Measurements from ENCODE around the gene MEGF8. TPM values are rescaled to one million over a fixed set of nuclear protein-coding genes. Genes with fewer than 3 reads are reported as not detected.

The MEGF8 gene
- total RNA-seq, 1 donor from 2014 or later = 75.7 TPM

- no peak for TF ChIP-seq CTCF (IDR thresholded peaks at IDR 0.05)
- Mint-ChIP-seq H3K9me3 (ENCODE audit: unreplicated experiment) (no peaks in the 10 kb centered on the region), H3K36me3 (ENCODE audit: unreplicated experiment) (no peaks in the 10 kb centered on the region), H3K27me3 (ENCODE audit: unreplicated experiment) (no peaks in the 10 kb centered on the region), H3K27ac (ENCODE audit: unreplicated experiment) (no peak overlapping the region), H3K4me1 (ENCODE audit: unreplicated experiment) (peaks cover 18% of the 10 kb centered on the region), H3K4me3 (ENCODE audit: unreplicated experiment) (no peak overlapping the region)
- DNase-seq (ENCODE audit: extremely low spot score, unreplicated experiment) = no peak
Observed at GRCh38 chr19:42403586-42403985, 78.2 kb downstream of the MEGF8 start.

DNA sequence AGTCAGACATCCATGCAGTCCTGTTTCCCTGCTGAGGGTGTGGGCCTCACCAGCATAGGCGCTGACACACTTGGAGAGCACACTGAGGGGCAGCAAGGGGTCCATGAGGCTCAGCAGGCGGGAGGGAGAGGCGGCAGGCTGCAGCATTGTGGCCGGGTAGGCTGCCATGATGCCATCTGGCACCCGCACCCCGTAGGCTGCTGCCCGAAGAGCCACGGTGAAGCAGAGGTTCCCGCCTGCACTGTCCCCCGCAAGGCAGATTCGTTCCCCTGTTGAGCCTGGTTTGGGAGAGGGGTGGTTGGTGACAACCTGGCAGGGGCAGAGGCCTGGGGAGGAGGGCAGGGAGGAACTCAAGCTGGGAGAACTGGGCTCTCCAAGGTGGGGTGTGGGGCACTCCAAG is 80.7 kb downstream of the MEGF8 start:
- no peaks in the 10 kb centered on the region for H3K36me3 Mint-ChIP-seq (ENCODE audit: unreplicated experiment)
- no peak for TF ChIP-seq CTCF (IDR thresholded peaks at IDR 0.05)
- H3K4me3 Mint-ChIP-seq (ENCODE audit: unreplicated experiment) = no peak overlapping the region
- peaks cover 12% of the 10 kb centered on the region for H3K4me1 Mint-ChIP-seq (ENCODE audit: unreplicated experiment)
- H3K9me3 Mint-ChIP-seq (ENCODE audit: unreplicated experiment) = no peaks in the 10 kb centered on the region
- DNase-seq (ENCODE audit: extremely low spot score, unreplicated experiment) = no peak
- no peaks in the 10 kb centered on the region for H3K27me3 Mint-ChIP-seq (ENCODE audit: unreplicated experiment)
- H3K27ac Mint-ChIP-seq (ENCODE audit: unreplicated experiment) = peak overlapping the region; percentile 4

GRCh38 chr19:42407085-42407815 is 81.8 kb downstream of the MEGF8 start:
- Mint-ChIP-seq H3K9me3 (ENCODE audit: unreplicated experiment) (no peaks in the 10 kb centered on the region), H3K4me3 (ENCODE audit: unreplicated experiment) (no peak overlapping the region), H3K27ac (ENCODE audit: unreplicated experiment) (no peak overlapping the region), H3K36me3 (ENCODE audit: unreplicated experiment) (no peaks in the 10 kb centered on the region), H3K27me3 (ENCODE audit: unreplicated experiment) (no peaks in the 10 kb centered on the region), H3K4me1 (ENCODE audit: unreplicated experiment) (peaks cover 10% of the 10 kb centered on the region)
- TF ChIP-seq CTCF (IDR thresholded peaks at IDR 0.05) = no peak
- no peak for DNase-seq (ENCODE audit: extremely low spot score, unreplicated experiment)

DNA sequence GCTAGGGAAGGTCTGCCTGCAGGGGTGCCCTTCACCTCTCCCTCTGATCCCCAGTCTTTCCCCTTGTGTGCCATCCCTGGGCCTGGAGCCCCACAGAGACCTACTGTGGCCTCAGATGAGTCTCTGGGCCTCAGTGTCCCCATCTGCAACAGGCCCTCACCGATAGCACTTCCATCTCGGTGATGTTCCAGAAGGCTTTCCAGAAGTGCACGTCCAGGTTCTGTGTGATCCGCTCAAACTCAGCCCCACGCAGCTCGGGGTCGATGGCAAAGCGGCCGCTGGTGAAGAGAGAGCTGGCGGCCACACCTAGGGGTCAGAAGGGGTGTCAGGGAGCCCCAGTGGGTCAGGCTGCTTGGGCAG is 82.4 kb downstream of the MEGF8 start:
- DNase-seq (ENCODE audit: extremely low spot score, unreplicated experiment) = no peak
- Mint-ChIP-seq H3K27me3 (ENCODE audit: unreplicated experiment) (no peaks in the 10 kb centered on the region), H3K4me1 (ENCODE audit: unreplicated experiment) (peaks cover 10% of the 10 kb centered on the region), H3K27ac (ENCODE audit: unreplicated experiment) (no peak overlapping the region), H3K9me3 (ENCODE audit: unreplicated experiment) (no peaks in the 10 kb centered on the region), H3K4me3 (ENCODE audit: unreplicated experiment) (no peak overlapping the region), H3K36me3 (ENCODE audit: unreplicated experiment) (no peaks in the 10 kb centered on the region)
- TF ChIP-seq CTCF (IDR thresholded peaks at IDR 0.05) = no peak

- H3K27me3 Mint-ChIP-seq (ENCODE audit: unreplicated experiment) = no peaks in the 10 kb centered on the region
- no peak overlapping the region for H3K27ac Mint-ChIP-seq (ENCODE audit: unreplicated experiment)
- no peak for DNase-seq (ENCODE audit: extremely low spot score, unreplicated experiment)
Observed at GRCh38 chr19:42409477-42409876, 84.0 kb downstream of the MEGF8 start.

More at GRCh38 chr19:42409477-42409876, 84.0 kb downstream of the MEGF8 start:
- Mint-ChIP-seq H3K9me3 (ENCODE audit: unreplicated experiment) (no peaks in the 10 kb centered on the region), H3K36me3 (ENCODE audit: unreplicated experiment) (no peaks in the 10 kb centered on the region), H3K4me3 (ENCODE audit: unreplicated experiment) (no peak overlapping the region), H3K4me1 (ENCODE audit: unreplicated experiment) (peaks cover 10% of the 10 kb centered on the region)
- TF ChIP-seq CTCF (IDR thresholded peaks at IDR 0.05) = no peak
